Caco-2 (cell line): Measurements from ENCODE around the gene AGFG2. TPM values are rescaled to one million over a fixed set of nuclear protein-coding genes. Genes with fewer than 3 reads are reported as not detected.
"Not testable (repeated sequence)": the region's sequence is repeated elsewhere in the genome, so short reads cannot be mapped to it uniquely, and the experiment has no call there.

Source experiments
- BruUV-seq: library from RNA; stranded (reverse); fragments of 400-500 nt; replicated peaks from 2 replicates; lab custom pipeline; 2021; lab: Mats Ljungman, UMichigan
- CTCF ChIA-PET: fragments of 300-600 bp; sonication (Branson Sonifier 250); formaldehyde crosslinking; loops from one replicate; lab custom pipeline; 2022; ENCODE audit warnings: antibody characterized with exemption; lab: Charles Lee
- POLR2A ChIA-PET: fragments of 300-600 bp; sonication (Branson Sonifier 250); formaldehyde crosslinking; loops from one replicate; lab custom pipeline; 2022; ENCODE audit warnings: antibody characterized with exemption; lab: Charles Lee
- DNase-seq, 2 experiments: peaks; one replicate each; pipeline versions ENCODE4 v3.0.0 to v3.0.0-alpha.2; 2020 to 2022
- H3K27me3 ChIP-seq: replicated peaks from 2 replicates; pipeline ENCODE4 v1.6.0; 2011; ENCODE audit warnings: low read length; ENCODE audit not compliant: control insufficient read depth, insufficient read depth
- H3K36me3 ChIP-seq: 2 replicates; pipeline ENCODE4 v1.5.1; 2011; ENCODE audit warnings: low read length; ENCODE audit not compliant: control insufficient read depth, insufficient read depth
- H3K4me1 ChIP-seq: fragments of 250-450 bp; sonication (Bioruptor Pico); 2 replicates; pipeline ENCODE4 v1.5.1; 2020; ENCODE audit warnings: mild to moderate bottlenecking
- H3K4me3 ChIP-seq: 2 replicates; pipeline ENCODE4 v1.5.1; 2011; ENCODE audit warnings: low read depth, mild to moderate bottlenecking, control low read depth, low read length
- H3K9me3 ChIP-seq: fragments of 250-450 bp; sonication (Bioruptor Pico); 2 replicates; pipeline ENCODE4 v1.5.1; 2020; ENCODE audit warnings: mild to moderate bottlenecking, moderate library complexity
- H3K27ac Mint-ChIP-seq: one replicate; pipeline ENCODE4 v1.8.0; 2022; ENCODE audit warnings: mixed read lengths; ENCODE audit not compliant: unreplicated experiment
- H3K27me3 Mint-ChIP-seq: one replicate; pipeline ENCODE4 v1.8.0; 2022; ENCODE audit warnings: mixed read lengths; ENCODE audit not compliant: insufficient read depth, unreplicated experiment
- H3K36me3 Mint-ChIP-seq: one replicate; pipeline ENCODE4 v1.8.0; 2022; ENCODE audit warnings: mild to moderate bottlenecking, mixed read lengths; ENCODE audit not compliant: insufficient read depth, unreplicated experiment
- H3K4me1 Mint-ChIP-seq: one replicate; pipeline ENCODE4 v1.8.0; 2022; ENCODE audit warnings: low read depth, mixed read lengths; ENCODE audit not compliant: unreplicated experiment
- H3K4me3 Mint-ChIP-seq: one replicate; pipeline ENCODE4 v1.8.0; 2022; ENCODE audit warnings: mild to moderate bottlenecking, moderate library complexity, mixed read lengths; ENCODE audit not compliant: unreplicated experiment
- H3K9me3 Mint-ChIP-seq: one replicate; pipeline ENCODE4 v1.8.0; 2022; ENCODE audit warnings: mixed read lengths; ENCODE audit not compliant: unreplicated experiment
- intact Hi-C: fragments of 100-400 bp; cut with micrococcal nuclease; formaldehyde crosslinking; loops from one replicate; pipeline ENCODE4 v1.10.0; 2022; ENCODE audit not compliant: unreplicated experiment
- total RNA-seq: library from RNA; stranded (reverse); gene quantifications from 2 replicates; pipeline ENCODE4 v1.2.3, GENCODE V29; 2022
- TF ChIP-seq, protein P1 (sequence below), 2 experiments: fragments of 200-600 bp in 1 of 2; IDR thresholded peaks; 1 replicate in 1 of 2; 2 replicates in 1 of 2; pipeline versions ENCODE4 v1.5.1 to v1.8.0; 2011 to 2022; ENCODE audit warnings: antibody characterized with exemption in 1 of 2, control low read depth in 1 of 2, inconsistent platforms in 1 of 2, low read depth in 1 of 2, low read length in 1 of 2, mild to moderate bottlenecking in 1 of 2, moderate library complexity in 1 of 2; ENCODE audit not compliant: insufficient read depth in 1 of 2, severe bottlenecking in 1 of 2, unreplicated experiment in 1 of 2

Gene AGFG2
- total RNA-seq, 1 experiment from 2014 or later: 60.7 TPM

- Histone ChIP-seq H3K4me1 (peaks cover 42% of the 10 kb centered on the region), H3K36me3 (no peaks in the 10 kb centered on the region), H3K4me3 (peak overlapping the region; percentile 89), H3K9me3 (no peaks in the 10 kb centered on the region), H3K27me3 (no peaks in the 10 kb centered on the region)
- DNase-seq: peak; percentile 31 to 45
- TF ChIP-seq, protein P1, sequence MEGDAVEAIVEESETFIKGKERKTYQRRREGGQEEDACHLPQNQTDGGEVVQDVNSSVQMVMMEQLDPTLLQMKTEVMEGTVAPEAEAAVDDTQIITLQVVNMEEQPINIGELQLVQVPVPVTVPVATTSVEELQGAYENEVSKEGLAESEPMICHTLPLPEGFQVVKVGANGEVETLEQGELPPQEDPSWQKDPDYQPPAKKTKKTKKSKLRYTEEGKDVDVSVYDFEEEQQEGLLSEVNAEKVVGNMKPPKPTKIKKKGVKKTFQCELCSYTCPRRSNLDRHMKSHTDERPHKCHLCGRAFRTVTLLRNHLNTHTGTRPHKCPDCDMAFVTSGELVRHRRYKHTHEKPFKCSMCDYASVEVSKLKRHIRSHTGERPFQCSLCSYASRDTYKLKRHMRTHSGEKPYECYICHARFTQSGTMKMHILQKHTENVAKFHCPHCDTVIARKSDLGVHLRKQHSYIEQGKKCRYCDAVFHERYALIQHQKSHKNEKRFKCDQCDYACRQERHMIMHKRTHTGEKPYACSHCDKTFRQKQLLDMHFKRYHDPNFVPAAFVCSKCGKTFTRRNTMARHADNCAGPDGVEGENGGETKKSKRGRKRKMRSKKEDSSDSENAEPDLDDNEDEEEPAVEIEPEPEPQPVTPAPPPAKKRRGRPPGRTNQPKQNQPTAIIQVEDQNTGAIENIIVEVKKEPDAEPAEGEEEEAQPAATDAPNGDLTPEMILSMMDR (IDR thresholded peaks at IDR 0.05; ENCODE audit: insufficient read depth in 1 of 2, low read depth in 1 of 2, low read length in 1 of 2, severe bottlenecking in 1 of 2, unreplicated experiment in 1 of 2): no peak
- Mint-ChIP-seq H3K9me3 (no peaks in the 10 kb centered on the region), H3K36me3 (peaks cover 31% of the 10 kb centered on the region), H3K27ac (peak overlapping the region; percentile 72), H3K4me3 (peak overlapping the region; percentile 87), H3K4me1 (peaks cover 29% of the 10 kb centered on the region), H3K27me3 (no peaks in the 10 kb centered on the region)
- BruUV-seq: no TSS peak
- POLR2A ChIA-PET: interaction anchor here (0.5 to 2.4 kb wide), 9 partner anchors 16 to 166 kb away, joined by 3 to 27 read pairs (median 5); partner anchors contain the start of genes FBXO24, LRCH4, MEPCE and MOSPD3
- intact Hi-C loops: loop anchor here (1.0 to 2.0 kb wide), 2 partner anchors 65 to 111 kb away; partner anchors contain the start of genes MEPCE and ZCWPW1
- CTCF ChIA-PET: interaction anchor here (0.6 to 2.1 kb wide), 6 partner anchors 20 to 267 kb away, joined by 3 to 17 read pairs (median 4); no protein-coding TSS in a partner anchor
Observed at GRCh38 chr7:100539436-100540006, 518 bp downstream of the AGFG2 start.

DNA sequence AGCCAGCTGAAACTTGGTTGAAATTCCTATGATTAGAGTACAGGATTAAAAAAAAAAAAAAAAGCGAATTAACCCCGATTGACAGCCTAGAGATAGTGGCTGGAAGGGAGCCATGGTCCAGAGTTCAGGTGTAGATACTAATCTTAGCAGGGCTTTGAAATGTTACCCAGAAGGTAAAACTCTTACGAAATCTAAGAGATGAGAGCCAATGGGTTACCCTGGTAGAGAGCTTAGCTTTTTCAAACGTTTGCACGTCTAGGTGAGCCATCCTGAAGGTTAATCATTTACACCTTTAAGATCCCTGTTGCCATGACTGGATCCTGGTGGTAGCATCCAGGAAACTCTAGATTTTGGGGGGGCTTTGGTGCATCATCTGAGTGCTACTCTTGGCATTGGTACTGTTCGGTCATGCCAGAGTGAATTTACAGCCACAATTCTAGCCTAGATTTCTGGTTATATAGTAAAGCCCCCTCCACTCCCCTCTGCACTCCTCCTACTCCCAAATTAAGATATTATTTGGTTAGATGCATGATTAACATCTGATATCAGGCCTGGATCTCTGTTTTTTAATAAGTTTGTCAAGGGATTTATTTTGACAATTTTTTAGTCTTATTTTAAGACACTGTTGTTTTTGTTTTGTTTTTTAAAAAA lies 1.2 kb downstream of the AGFG2 start:
- ChIA-PET CTCF (interaction anchor here (0.6 to 2.1 kb wide), 7 partner anchors 19 to 351 kb away, joined by 3 to 17 read pairs (median 3); no protein-coding TSS in a partner anchor), POLR2A (interaction anchor here (0.6 to 2.4 kb wide), 5 partner anchors 20 to 112 kb away, joined by 3 to 27 read pairs (median 7); partner anchors contain the start of genes FBXO24, LRCH4, MEPCE and ZCWPW1)
- DNase-seq: peak; percentile 53 to 71

GRCh38 chr7:100541309-100541708 lies 2.3 kb downstream of the AGFG2 start:
- H3K27ac Mint-ChIP-seq, BruUV-seq, CTCF ChIA-PET, DNase-seq, H3K4me3 ChIP-seq, intact Hi-C loops, H3K36me3 ChIP-seq, H3K9me3 Mint-ChIP-seq, H3K27me3 ChIP-seq, H3K27me3 Mint-ChIP-seq, H3K9me3 ChIP-seq, POLR2A ChIA-PET: not testable (repeated sequence)
- peaks cover 44% of the 10 kb centered on the region for H3K4me1 Mint-ChIP-seq
- H3K4me1 ChIP-seq: peaks cover 53% of the 10 kb centered on the region
- H3K4me3 Mint-ChIP-seq: peak overlapping the region; percentile 1
- H3K36me3 Mint-ChIP-seq: peaks cover 26% of the 10 kb centered on the region

More for the DNA sequence above, 1.2 kb downstream of the AGFG2 start:
- H3K4me3 Mint-ChIP-seq: peak overlapping the region; percentile 87
- intact Hi-C loops: loop anchor here (1.0 kb wide), 1 partner anchor 64 kb away; no protein-coding TSS in a partner anchor
- TSS peak; percentile 34 for BruUV-seq
- Histone ChIP-seq H3K4me1 (peaks cover 42% of the 10 kb centered on the region), H3K27me3 (no peaks in the 10 kb centered on the region), H3K4me3 (peak overlapping the region; percentile 89), H3K36me3 (no peaks in the 10 kb centered on the region), H3K9me3 (no peaks in the 10 kb centered on the region)
- peak overlapping the region; percentile 72 for H3K27ac Mint-ChIP-seq
- TF ChIP-seq, protein P1 (IDR thresholded peaks at IDR 0.05; ENCODE audit: insufficient read depth in 1 of 2, low read depth in 1 of 2, low read length in 1 of 2, severe bottlenecking in 1 of 2, unreplicated experiment in 1 of 2): no peak
- peaks cover 31% of the 10 kb centered on the region for H3K36me3 Mint-ChIP-seq
- H3K9me3 Mint-ChIP-seq: no peaks in the 10 kb centered on the region
- H3K4me1 Mint-ChIP-seq: peaks cover 36% of the 10 kb centered on the region
- no peaks in the 10 kb centered on the region for H3K27me3 Mint-ChIP-seq
